ENCODE results near the gene TGFBR3. TPM values are rescaled to one million over a fixed set of nuclear protein-coding genes. Genes with fewer than 3 reads are reported as not detected.

Gene TGFBR3
- total and polyA plus RNA-seq, 8 donors = 21.7 to 54.6 (median 45.1) TPM

DNA sequence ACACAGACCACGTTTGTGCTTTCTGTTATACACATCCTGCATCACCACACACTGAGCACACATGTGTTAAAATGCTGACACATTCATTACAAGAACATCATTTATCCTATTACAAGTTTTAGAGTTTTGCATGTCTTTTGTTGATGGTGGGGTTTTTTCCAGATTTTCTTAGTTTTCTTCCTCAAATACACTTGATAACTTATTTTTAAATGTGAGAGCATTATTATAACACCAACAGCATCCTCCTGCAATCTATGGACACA, 67.3 kb downstream of the TGFBR3 start:
- intact Hi-C loops (cut with DNase I) = no loop called here
- H3K4me1 ChIP-seq = peaks cover 6 to 24% of the 10 kb centered on the region in 2 donors
- TF ChIP-seq, protein P1, sequence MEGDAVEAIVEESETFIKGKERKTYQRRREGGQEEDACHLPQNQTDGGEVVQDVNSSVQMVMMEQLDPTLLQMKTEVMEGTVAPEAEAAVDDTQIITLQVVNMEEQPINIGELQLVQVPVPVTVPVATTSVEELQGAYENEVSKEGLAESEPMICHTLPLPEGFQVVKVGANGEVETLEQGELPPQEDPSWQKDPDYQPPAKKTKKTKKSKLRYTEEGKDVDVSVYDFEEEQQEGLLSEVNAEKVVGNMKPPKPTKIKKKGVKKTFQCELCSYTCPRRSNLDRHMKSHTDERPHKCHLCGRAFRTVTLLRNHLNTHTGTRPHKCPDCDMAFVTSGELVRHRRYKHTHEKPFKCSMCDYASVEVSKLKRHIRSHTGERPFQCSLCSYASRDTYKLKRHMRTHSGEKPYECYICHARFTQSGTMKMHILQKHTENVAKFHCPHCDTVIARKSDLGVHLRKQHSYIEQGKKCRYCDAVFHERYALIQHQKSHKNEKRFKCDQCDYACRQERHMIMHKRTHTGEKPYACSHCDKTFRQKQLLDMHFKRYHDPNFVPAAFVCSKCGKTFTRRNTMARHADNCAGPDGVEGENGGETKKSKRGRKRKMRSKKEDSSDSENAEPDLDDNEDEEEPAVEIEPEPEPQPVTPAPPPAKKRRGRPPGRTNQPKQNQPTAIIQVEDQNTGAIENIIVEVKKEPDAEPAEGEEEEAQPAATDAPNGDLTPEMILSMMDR (IDR thresholded peaks at IDR 0.05) = no peak
- H3K27ac ChIP-seq = peak overlapping the region in 1 of 2 donors; percentile 42
- H3K27me3 ChIP-seq = no peaks in the 10 kb centered on the region
- no peaks in the 10 kb centered on the region for H3K9me3 ChIP-seq
- no peak for ATAC-seq
- H3K4me3 ChIP-seq = no peak overlapping the region
- no peak for DNase-seq
- no peaks in the 10 kb centered on the region for H3K36me3 ChIP-seq

DNA sequence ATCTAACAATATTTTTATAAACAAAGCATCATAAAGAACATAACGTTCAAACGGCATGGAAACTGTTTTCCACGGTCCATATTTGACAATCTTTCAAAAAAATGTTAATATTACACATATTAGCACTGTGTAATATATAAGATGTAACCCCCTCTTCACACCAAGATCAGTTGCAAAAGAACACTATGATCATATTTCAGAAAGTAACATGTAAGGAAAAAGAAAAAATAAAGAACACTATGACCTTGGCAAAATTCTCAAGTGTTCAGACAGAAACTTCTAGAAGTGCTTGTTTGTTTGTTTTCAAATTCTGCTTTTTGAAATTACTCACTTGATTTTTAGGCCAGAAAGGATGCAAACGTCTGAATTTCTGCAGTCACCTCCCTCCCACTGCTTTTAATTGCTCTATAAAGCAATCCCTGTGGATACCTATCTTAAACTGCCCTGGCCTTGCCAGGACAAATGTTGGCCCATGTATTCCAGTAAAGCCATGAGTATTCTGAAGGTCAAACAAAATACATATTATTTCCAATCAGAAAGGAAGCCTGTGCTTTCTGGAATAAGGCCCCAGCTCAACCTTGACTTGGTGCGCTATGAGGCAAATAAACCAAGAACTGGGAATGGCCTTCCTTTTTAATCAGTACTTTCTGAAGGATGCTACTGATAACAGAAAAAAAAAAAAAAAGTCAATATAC, 68.6 kb downstream of the TGFBR3 start:
- Histone ChIP-seq H3K27ac (peak overlapping the region; percentile 23 to 42), H3K9me3 (no peaks in the 10 kb centered on the region), H3K4me3 (no peak overlapping the region), H3K36me3 (no peaks in the 10 kb centered on the region), H3K4me1 (peaks cover 6 to 24% of the 10 kb centered on the region in 2 donors), H3K27me3 (no peaks in the 10 kb centered on the region)
- TF ChIP-seq, protein P1 (IDR thresholded peaks at IDR 0.05) = no peak
- intact Hi-C loops (cut with DNase I) = no loop called here
- no peak for ATAC-seq
- DNase-seq = no peak

DNA sequence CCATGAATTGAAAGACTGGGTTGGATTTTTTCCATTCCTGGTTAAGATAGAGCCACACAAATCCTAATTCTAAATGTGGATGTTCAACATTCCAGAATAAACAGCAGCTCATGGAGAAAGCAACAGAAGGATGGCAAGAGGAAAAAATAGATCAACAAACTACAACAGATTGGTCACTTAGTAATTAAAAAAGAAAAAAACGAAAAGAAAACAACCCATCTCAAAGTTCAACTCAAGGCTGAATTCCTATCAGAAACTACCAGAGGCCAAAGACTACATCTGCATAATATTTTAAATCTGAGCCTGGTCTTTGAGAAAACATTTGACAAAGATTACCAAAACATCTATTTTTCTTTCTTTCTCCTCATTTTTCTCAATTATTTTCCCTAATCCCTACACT, 69.9 kb downstream of the TGFBR3 start:
- no peaks in the 10 kb centered on the region for H3K9me3 ChIP-seq
- no peak overlapping the region for H3K27ac ChIP-seq
- intact Hi-C loops (cut with DNase I) = no loop called here
- no peaks in the 10 kb centered on the region for H3K36me3 ChIP-seq
- ATAC-seq (no peak), DNase-seq (no peak)
- H3K27me3 ChIP-seq = no peaks in the 10 kb centered on the region
- H3K4me1 ChIP-seq = peaks cover 6 to 21% of the 10 kb centered on the region in 2 donors
- TF ChIP-seq, protein P1 (IDR thresholded peaks at IDR 0.05) = no peak
- no peak overlapping the region for H3K4me3 ChIP-seq

DNA sequence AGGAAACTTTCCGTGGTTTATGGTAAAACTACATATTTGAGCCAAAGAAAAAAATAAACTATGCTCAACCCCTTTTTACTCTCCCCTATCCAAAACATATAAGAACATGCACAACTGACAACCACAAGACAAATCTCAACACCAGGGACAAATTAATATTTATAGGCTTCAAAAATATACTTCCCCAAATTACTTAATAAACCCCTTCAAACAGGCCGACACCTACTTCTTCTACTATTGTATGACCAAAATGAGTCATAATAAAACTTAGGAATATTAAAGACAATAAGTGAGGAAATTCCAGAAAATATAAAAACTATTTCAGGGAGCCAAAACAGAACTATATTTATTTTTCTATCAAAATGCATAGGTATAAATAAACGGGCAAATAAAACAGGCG, 71.5 kb downstream of the TGFBR3 start:
- TF ChIP-seq, protein P1 (IDR thresholded peaks at IDR 0.05) = no peak
- Histone ChIP-seq H3K4me1 (peaks cover 7 to 18% of the 10 kb centered on the region in 2 donors), H3K9me3 (no peaks in the 10 kb centered on the region), H3K27me3 (no peaks in the 10 kb centered on the region), H3K4me3 (no peak overlapping the region), H3K36me3 (no peaks in the 10 kb centered on the region), H3K27ac (no peak overlapping the region)
- no peak for ATAC-seq
- intact Hi-C loops (cut with DNase I) = no loop called here
- no peak for DNase-seq

DNA sequence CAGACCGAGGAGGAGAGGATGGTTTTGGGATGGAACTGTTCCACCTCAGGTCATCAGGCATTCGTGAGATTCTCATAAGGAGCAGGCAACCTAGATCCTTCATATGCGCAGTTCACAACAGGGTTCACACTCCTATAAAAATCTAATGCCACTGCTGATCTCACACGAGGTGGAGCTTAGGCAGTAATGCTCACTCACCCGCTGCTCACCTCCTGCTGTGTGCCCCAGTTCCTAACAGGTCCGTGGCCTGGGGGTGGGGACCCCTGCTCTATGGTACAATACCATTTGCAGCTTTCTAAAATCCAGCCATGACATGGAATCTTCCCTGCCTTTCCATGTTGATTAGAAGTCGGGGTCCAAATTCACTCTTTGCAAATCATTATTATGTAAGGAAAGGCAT, 72.1 kb downstream of the TGFBR3 start:
- Histone ChIP-seq H3K36me3 (no peaks in the 10 kb centered on the region), H3K9me3 (no peaks in the 10 kb centered on the region), H3K27ac (no peak overlapping the region), H3K4me3 (no peak overlapping the region), H3K27me3 (no peaks in the 10 kb centered on the region), H3K4me1 (peaks cover 11 to 12% of the 10 kb centered on the region in 2 donors)
- intact Hi-C loops (cut with DNase I) = no loop called here
- DNase-seq (no peak), ATAC-seq (no peak)
- TF ChIP-seq, protein P1 (IDR thresholded peaks at IDR 0.05) = no peak

All from left lung (tissue), 10 donors.